ENCODE measurements around the gene EDARADD. TPM values are rescaled to one million over a fixed set of nuclear protein-coding genes. Genes with fewer than 3 reads are reported as not detected.

Gene EDARADD
- total RNA-seq, 1 experiment from 2014 or later, result 0.30 TPM

DNA sequence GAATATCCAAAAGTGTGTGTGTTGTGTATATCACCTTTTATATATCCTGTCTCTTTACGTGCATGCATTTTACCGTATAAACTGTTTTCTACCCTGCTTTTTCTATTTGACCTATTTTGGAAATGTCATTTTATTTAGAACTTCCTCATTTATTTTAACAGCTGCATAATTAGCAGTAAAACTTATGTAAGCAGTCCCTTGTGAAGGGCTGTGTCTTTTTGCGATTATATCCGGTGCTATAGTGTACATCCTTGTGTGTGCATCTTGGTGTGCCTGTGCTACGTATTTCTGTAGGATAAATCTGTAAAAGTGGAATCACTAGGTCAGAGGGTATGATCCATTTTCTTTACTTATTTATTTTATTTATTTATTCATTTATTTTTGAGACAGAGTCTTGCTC is 136.9 kb downstream of the EDARADD start:
- no TSS peak for BruUV-seq (replicated peaks)
- POLR2A ChIA-PET, result no interaction called here
- Histone ChIP-seq H3K27ac (ENCODE audit: low read depth, low read length) (no peak overlapping the region), H3K79me2 (ENCODE audit: insufficient read depth, low read length) (no peaks in the 10 kb centered on the region), H3K9ac (ENCODE audit: low read length) (no peak overlapping the region), H3K27me3 (ENCODE audit: insufficient read depth, low read length) (no peaks in the 10 kb centered on the region), H3K4me3 (replicated peaks in 1 of 2; ENCODE audit: low read depth in 1 of 2, low read length in 2 of 2) (no peak overlapping the region), H2AFZ (ENCODE audit: low read depth, low read length, poor library complexity, severe bottlenecking) (no peak overlapping the region), H3K4me2 (ENCODE audit: low read length) (no peak overlapping the region), H4K20me1 (ENCODE audit: insufficient read depth) (no peaks in the 10 kb centered on the region), H3K36me3 (ENCODE audit: control insufficient read depth in 1 of 2, insufficient read depth in 2 of 2, low read length in 2 of 2) (peaks cover 0 to 8% of the 10 kb centered on the region in 2 experiments; a peak in 1 of 4 replicates), H3K9me2 (ENCODE audit: insufficient read depth) (no peaks in the 10 kb centered on the region), H3K4me1 (ENCODE audit: control insufficient read depth in 1 of 2, insufficient read depth in 2 of 2, low read length in 2 of 2) (peaks cover 11 to 15% of the 10 kb centered on the region in 2 experiments), H3K9me3 (ENCODE audit: control insufficient read depth in 1 of 2, insufficient read depth in 1 of 2, low read depth in 1 of 2, low read length in 2 of 2) (no peaks in the 10 kb centered on the region)
- RAD21 ChIA-PET (ENCODE audit: low non-redundant PET in 1 of 2, low total read pairs in 2 of 2, uncharacterized antibody in 2 of 2, unreplicated experiment in 2 of 2), result interaction anchor here in 1 of 2 experiments (1.3 kb wide), 1 partner anchor 27 kb away, joined by 3 read pairs; no protein-coding TSS in a partner anchor
- TF ChIP-seq JUND (IDR thresholded peaks at IDR 0.05) (no peak), SIN3A (IDR thresholded peaks at IDR 0.05; ENCODE audit: low read depth) (no peak), TCF7L2 (IDR thresholded peaks at IDR 0.05; ENCODE audit: borderline replicate concordance, extremely low read depth, insufficient read depth, insufficient read length) (no peak), FOSL1 (IDR thresholded peaks at IDR 0.05; ENCODE audit: low read depth) (no peak), EGR1 (IDR thresholded peaks at IDR 0.05; ENCODE audit: low read depth) (no peak), ZNF274 (IDR thresholded peaks at IDR 0.05; ENCODE audit: low read depth, low read length) (no peak), EZH2 (IDR thresholded peaks at IDR 0.05) (no peak), SRF (IDR thresholded peaks at IDR 0.05; ENCODE audit: low read depth) (no peak), CEBPB (IDR thresholded peaks at IDR 0.05; ENCODE audit: low read depth) (no peak)
- TF ChIP-seq, protein P1, sequence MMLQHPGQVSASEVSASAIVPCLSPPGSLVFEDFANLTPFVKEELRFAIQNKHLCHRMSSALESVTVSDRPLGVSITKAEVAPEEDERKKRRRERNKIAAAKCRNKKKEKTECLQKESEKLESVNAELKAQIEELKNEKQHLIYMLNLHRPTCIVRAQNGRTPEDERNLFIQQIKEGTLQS (IDR thresholded peaks at IDR 0.05), result no peak
- TF ChIP-seq, protein P2, sequence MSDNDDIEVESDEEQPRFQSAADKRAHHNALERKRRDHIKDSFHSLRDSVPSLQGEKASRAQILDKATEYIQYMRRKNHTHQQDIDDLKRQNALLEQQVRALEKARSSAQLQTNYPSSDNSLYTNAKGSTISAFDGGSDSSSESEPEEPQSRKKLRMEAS (IDR thresholded peaks at IDR 0.05), result no peak
- TF ChIP-seq, protein P3, sequence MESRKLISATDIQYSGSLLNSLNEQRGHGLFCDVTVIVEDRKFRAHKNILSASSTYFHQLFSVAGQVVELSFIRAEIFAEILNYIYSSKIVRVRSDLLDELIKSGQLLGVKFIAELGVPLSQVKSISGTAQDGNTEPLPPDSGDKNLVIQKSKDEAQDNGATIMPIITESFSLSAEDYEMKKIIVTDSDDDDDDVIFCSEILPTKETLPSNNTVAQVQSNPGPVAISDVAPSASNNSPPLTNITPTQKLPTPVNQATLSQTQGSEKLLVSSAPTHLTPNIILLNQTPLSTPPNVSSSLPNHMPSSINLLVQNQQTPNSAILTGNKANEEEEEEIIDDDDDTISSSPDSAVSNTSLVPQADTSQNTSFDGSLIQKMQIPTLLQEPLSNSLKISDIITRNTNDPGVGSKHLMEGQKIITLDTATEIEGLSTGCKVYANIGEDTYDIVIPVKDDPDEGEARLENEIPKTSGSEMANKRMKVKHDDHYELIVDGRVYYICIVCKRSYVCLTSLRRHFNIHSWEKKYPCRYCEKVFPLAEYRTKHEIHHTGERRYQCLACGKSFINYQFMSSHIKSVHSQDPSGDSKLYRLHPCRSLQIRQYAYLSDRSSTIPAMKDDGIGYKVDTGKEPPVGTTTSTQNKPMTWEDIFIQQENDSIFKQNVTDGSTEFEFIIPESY (IDR thresholded peaks at IDR 0.05; ENCODE audit: extremely low read depth, insufficient replicate concordance, low read length), result no peak
- DNase-seq (ENCODE audit: low read depth, low spot score) (no peak), ATAC-seq (no peak)
- intact Hi-C loops (cut with micrococcal nuclease), result loop anchor here (1.0 kb wide), 2 partner anchors 422 to 428 kb away; no protein-coding TSS in a partner anchor
- CTCF ChIA-PET, result interaction anchor here (1.3 kb wide), 1 partner anchor 422 kb away, joined by 4 read pairs; no protein-coding TSS in a partner anchor

All from HCT116 (cell line).